A549 treated with AZD2906 at 1 μM for 4 hours (cell line): ENCODE results near the gene CAMSAP2. TPM values are rescaled to one million over a fixed set of nuclear protein-coding genes. Genes with fewer than 3 reads are reported as not detected.

ENCODE experiments used
- total RNA-seq: library from RNA; stranded (reverse); fragments of 200-300 nt; extraction: Qiagen RNA extraction; gene quantifications from 5 replicates; pipeline ENCODE4 v1.2.3, GENCODE V29; 2022

CAMSAP2 gene
- 14.6 to 22.7 TPM (median 18.0 TPM) in 5 replicates for total RNA-seq

GRCh38 chr1:200738327-200738948 lies at the start of gene CAMSAP2:
Gene CAMSAP2 (plus strand): TSS chr1:200738893. CDS start chr1:200739828, 935 bp downstream.

DNA sequence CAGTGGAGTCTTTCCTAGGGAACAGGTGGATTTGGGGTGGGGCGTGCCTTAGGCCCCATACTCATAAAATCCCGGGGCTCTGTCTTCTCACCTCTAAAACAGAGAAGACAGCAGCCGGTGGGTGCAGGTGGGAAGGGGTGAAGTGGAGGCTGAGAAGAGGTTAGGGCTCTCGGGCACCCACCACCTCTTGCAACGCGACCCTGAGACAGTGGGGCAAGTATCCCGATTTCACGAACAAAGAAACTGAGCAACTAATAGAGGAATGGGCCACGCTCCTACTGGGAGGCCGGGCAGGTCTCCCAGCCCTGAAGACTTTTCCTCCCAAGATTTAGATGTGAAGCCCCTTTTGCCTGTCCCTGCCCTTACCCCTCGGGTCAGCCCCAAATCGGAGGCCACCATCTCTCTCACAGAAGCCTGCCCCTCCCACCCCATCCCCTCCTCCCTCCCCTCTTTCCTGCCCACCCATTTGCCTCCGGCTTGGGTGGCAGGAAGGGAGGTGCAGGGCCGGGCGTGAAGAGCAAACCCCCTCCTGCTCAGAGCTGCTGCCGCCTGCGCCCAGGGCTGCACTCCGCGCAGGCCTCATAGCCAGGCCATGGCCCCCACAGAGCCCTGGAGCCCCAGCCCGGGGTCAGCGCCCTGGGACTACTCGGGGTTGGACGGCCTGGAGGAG lies 133.9 kb downstream of the CAMSAP2 start, which contains the start of gene GPR25:
Gene GPR25 (plus strand): TSS at position 536 of the 670 bp plus-strand sequence. CDS start 57 bp downstream, at position 593.

DNA sequence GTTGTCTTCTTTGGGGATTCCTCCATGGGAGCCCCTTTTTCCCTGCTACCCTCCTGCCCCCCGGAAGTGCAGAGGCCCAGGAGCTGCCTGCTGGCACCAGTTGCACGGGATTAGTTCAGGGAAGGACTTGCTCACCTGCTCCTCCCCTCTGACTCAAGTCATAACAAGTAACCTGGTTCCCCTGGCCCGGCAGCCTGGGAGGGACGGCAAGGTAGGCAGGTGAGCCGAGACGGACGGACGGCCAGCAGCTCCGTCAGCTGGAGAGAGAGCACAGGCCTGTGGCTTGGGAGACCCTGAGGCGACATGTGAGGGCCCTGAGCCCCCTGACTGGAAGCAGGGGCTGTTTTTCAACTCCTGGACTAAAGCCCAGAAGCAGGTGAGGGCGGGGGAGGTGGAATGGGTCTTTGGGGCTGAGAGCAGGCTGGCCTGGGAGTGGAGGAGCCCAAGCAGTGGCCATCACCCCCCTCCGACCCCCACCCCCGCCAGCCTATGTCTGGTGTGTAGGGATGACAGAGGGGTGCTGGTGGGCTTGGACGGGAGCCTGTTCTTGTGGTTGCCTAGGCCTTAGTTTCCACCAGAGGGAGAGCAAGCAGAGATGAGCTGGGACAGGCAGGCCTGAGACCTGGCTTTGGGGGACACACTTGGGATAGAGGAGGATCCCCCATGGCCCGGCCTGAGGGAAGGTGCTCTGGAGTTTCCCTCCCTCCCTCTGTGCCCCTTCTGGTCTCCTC lies 156.2 kb downstream of the CAMSAP2 start, which contains the start of gene INAVA:
Gene INAVA (plus strand): TSS at position 189 of the 731 bp plus-strand sequence. CDS start 3,501 bp downstream, outside the sequence.

Other genes starting within 250 kb of the CAMSAP2 start
- gene KIF14, start 118.1 kb upstream of the CAMSAP2 start, total RNA-seq: 6.9 to 11.2 TPM (median 9.2 TPM) in 5 replicates
- gene DDX59, start 69.0 kb upstream of the CAMSAP2 start, total RNA-seq: 11.1 to 15.4 TPM (median 12.5 TPM) in 5 replicates
- gene GPR25, start 134.1 kb downstream of the CAMSAP2 start, total RNA-seq: not detected in 5 replicates
- gene INAVA, start 156.0 kb downstream of the CAMSAP2 start, total RNA-seq: 37.0 to 53.3 TPM (median 44.3 TPM) in 5 replicates